Sigmoid colon (tissue), 7 donors: Measurements from ENCODE around the gene SYT9. TPM values are rescaled to one million over a fixed set of nuclear protein-coding genes. Genes with fewer than 3 reads are reported as not detected.
"Not testable (repeated sequence)": the region's sequence is repeated elsewhere in the genome, so short reads cannot be mapped to it uniquely, and the experiment has no call there.

Experiments used
- DNase-seq: peaks from one replicate; pipeline ENCODE4 v3.0.0-alpha.2; 2019
- H3K27ac ChIP-seq, 4 donors: fragments of 200-600 bp; sonication (generic); one replicate each; pipeline ENCODE4 v1.5.1; 2016 to 2019; ENCODE audit warnings: mild to moderate bottlenecking in 1 of 4
- H3K27me3 ChIP-seq, 3 donors: fragments of 200-600 bp; sonication (generic); one replicate each; pipeline ENCODE4 v1.5.1; 2019; ENCODE audit warnings: mild to moderate bottlenecking in 1 of 3
- H3K36me3 ChIP-seq, 4 donors: fragments of 200-600 bp; sonication (generic); one replicate each; pipeline ENCODE4 v1.5.1; 2016 to 2019
- H3K4me1 ChIP-seq, 4 donors: fragments of 200-600 bp; sonication (generic); one replicate each; pipeline ENCODE4 v1.5.1; 2017 to 2019
- H3K4me3 ChIP-seq, 4 donors: fragments of 200-600 bp; sonication (generic); one replicate each; pipeline ENCODE4 v1.5.1; 2017 to 2019; ENCODE audit warnings: mild to moderate bottlenecking in 2 of 4, moderate library complexity in 1 of 4
- H3K9me3 ChIP-seq, 4 donors: fragments of 200-600 bp in 3 of 4; sonication (generic) in 3 of 4; one replicate each; pipeline versions ENCODE4 v1.5.1 to v1.6.1; 2013 to 2019
- EP300 ChIP-seq, 4 donors: sonication (generic); formaldehyde crosslinking; IDR thresholded peaks; one replicate each; pipeline ENCODE4 v1.6.1; 2017; ENCODE audit warnings: antibody characterized with exemption in 4 of 4
- POLR2A ChIP-seq, 2 donors: fragments of 450-650 bp; IDR thresholded peaks; one replicate each; pipeline ENCODE4 v1.6.1; 2016; ENCODE audit warnings: antibody characterized with exemption in 2 of 2, mild to moderate bottlenecking in 2 of 2, moderate library complexity in 2 of 2
- POLR2AphosphoS5 ChIP-seq, 4 donors: sonication (generic); formaldehyde crosslinking; IDR thresholded peaks; one replicate each; pipeline ENCODE4 v1.6.1; 2017; ENCODE audit warnings: antibody characterized with exemption in 4 of 4
- WGBS, 2 donors: extraction: QIAGEN DNeasy Blood & Tissue Kit; methylation state at CpG; one replicate each; pipeline ENCODE4 v1.1.7; 2013; 5-methylcytosine and 5-hydroxymethylcytosine counted together
- intact Hi-C: fragments of 100-400 bp; cut with DNase I; formaldehyde crosslinking; loops from one replicate; pipeline ENCODE4 v1.15.1; 2023
- polyA plus RNA-seq, 3 donors: library from polyadenylated mRNA; stranded (reverse); fragments of 200-250 nt; gene quantifications; one replicate each; pipeline ENCODE4 v1.2.3, GENCODE V29; 2013
- small RNA-seq, 3 donors: library from RNA; depleted of rRNA; stranded (forward); fragments of <200 nt; gene quantifications; one replicate each; pipeline ENCODE3, GENCODE V24; 2016
- total RNA-seq, 4 donors: library from RNA; depleted of rRNA; stranded (reverse); fragments of >200 nt; gene quantifications; one replicate each; pipeline ENCODE4 v1.1.0, GENCODE V29; 2016
- TF ChIP-seq, protein P1 (sequence below), 4 experiments: fragments of 450-650 bp in 3 of 4; fragments of 200-600 bp in 1 of 4; IDR thresholded peaks; one replicate each; pipeline ENCODE4 v1.5.1; 2016 to 2019; ENCODE audit warnings: antibody characterized with exemption in 4 of 4, mild to moderate bottlenecking in 3 of 4, moderate library complexity in 2 of 4
- donor health status: healthy with polysubstance abuse.
- donor health status: Bipolar disorder and iron deficiency.
- donor health status: healthy.

SYT9 gene
- total and polyA plus RNA-seq, 7 donors, result 0.16 to 1.1 (median 0.28) TPM; not detected in 2

DNA sequence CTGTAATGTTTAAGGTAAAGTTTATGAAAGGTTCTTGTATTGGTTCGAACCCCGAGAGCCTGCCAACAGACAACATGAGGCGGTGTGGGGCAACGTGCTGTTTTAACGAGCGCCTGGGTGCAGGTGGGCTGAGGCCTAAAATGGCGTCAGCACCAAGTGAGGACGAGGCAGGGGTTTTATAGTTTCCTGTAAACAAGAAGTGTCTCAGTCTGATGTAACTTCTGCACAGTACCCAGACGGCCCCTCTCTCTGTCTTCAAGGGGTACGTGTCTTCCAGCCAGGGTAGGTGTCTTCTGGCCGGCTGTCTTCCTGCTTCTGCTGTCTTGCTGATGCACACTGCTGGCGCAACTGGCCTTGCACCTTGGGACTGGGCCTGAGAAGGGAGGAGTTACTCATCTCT is 264.8 kb downstream of the SYT9 start:
- Histone ChIP-seq H3K27me3 (no peaks in the 10 kb centered on the region), H3K9me3 (no peaks in the 10 kb centered on the region), H3K4me1 (peaks cover 0 to 25% (median 21%) of the 10 kb centered on the region in 4 donors), H3K36me3 (no peaks in the 10 kb centered on the region), H3K4me3 (no peak overlapping the region), H3K27ac (no peak overlapping the region)
- intact Hi-C loops, result no loop called here
- WGBS, 2 donors, result 89 to 90% methylated on average over 12 of the region's 12 CpGs
- no peak for TF ChIP-seq POLR2A (IDR thresholded peaks at IDR 0.05)
- TF ChIP-seq EP300 (IDR thresholded peaks at IDR 0.05), result no peak
- TF ChIP-seq, protein P1, sequence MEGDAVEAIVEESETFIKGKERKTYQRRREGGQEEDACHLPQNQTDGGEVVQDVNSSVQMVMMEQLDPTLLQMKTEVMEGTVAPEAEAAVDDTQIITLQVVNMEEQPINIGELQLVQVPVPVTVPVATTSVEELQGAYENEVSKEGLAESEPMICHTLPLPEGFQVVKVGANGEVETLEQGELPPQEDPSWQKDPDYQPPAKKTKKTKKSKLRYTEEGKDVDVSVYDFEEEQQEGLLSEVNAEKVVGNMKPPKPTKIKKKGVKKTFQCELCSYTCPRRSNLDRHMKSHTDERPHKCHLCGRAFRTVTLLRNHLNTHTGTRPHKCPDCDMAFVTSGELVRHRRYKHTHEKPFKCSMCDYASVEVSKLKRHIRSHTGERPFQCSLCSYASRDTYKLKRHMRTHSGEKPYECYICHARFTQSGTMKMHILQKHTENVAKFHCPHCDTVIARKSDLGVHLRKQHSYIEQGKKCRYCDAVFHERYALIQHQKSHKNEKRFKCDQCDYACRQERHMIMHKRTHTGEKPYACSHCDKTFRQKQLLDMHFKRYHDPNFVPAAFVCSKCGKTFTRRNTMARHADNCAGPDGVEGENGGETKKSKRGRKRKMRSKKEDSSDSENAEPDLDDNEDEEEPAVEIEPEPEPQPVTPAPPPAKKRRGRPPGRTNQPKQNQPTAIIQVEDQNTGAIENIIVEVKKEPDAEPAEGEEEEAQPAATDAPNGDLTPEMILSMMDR (IDR thresholded peaks at IDR 0.05), result no peak
- no peak for TF ChIP-seq POLR2AphosphoS5 (IDR thresholded peaks at IDR 0.05)
- DNase-seq, result no peak

- H3K36me3 ChIP-seq, intact Hi-C loops, H3K9me3 ChIP-seq, H3K4me3 ChIP-seq, H3K27ac ChIP-seq, DNase-seq, H3K27me3 ChIP-seq: not testable (repeated sequence)
- 97% methylated on average over 13 of the region's 13 CpGs for WGBS, 2 donors
- peaks cover 0 to 17% (median 9%) of the 10 kb centered on the region in 4 donors for H3K4me1 ChIP-seq
Observed at GRCh38 chr11:7517743-7518142, 266.0 kb downstream of the SYT9 start.

Small RNA genes within 50 kb of the gene (small RNA-seq; reads per million reads assigned to genes)
- 0 reads per million in 3 donors for gene MIR302E

Other genes with a start within 250 kb of the SYT9 start
- 1 to 10 TPM; 1.9 to 3.1 (median 2.5) TPM for gene ZNF214, start 231.6 kb upstream of the SYT9 start, total RNA-seq
- gene ZNF214, start 231.6 kb upstream of the SYT9 start, polyA plus RNA-seq, result 1 to 10 TPM in 1 of 3 donors, under 1 TPM in 2; 0.46 to 1.2 (median 0.77) TPM
- gene NLRP14, start 231.4 kb upstream of the SYT9 start, total RNA-seq, result under 1 TPM in 1 of 4 donors, not detected in 3; 0.36 TPM
- gene NLRP14, start 231.4 kb upstream of the SYT9 start, polyA plus RNA-seq, result under 1 TPM in 1 of 3 donors, not detected in 2; 0.01 TPM
- gene RBMXL2, start 162.9 kb upstream of the SYT9 start, total RNA-seq, result not detected
- gene RBMXL2, start 162.9 kb upstream of the SYT9 start, polyA plus RNA-seq, result under 1 TPM in 1 of 3 donors, not detected in 2; 0.03 TPM
- 10 to 100 TPM in 2 of 4 donors, 1 to 10 TPM in 2; 2.2 to 14.7 (median 8.7) TPM for gene OLFML1, start 233.6 kb downstream of the SYT9 start, total RNA-seq
- gene OLFML1, start 233.6 kb downstream of the SYT9 start, polyA plus RNA-seq, result 1 to 10 TPM in 2 of 3 donors, not detected in 1; 1.8 to 2.7 TPM